Stimulated activated CD8-positive, alpha-beta memory T cell treated with anti-CD3 and anti-CD28 coated beads, Interleukin-7, amount 100 ng/mL, for 24 hours (primary cell): ENCODE measurements around the gene SLC31A2.

Experiments
- DNase-seq: peaks from one replicate; pipeline ENCODE4 v3.0.0-alpha.2; 2020; ENCODE audit warnings: low read depth

Gene SLC31A2

DNA sequence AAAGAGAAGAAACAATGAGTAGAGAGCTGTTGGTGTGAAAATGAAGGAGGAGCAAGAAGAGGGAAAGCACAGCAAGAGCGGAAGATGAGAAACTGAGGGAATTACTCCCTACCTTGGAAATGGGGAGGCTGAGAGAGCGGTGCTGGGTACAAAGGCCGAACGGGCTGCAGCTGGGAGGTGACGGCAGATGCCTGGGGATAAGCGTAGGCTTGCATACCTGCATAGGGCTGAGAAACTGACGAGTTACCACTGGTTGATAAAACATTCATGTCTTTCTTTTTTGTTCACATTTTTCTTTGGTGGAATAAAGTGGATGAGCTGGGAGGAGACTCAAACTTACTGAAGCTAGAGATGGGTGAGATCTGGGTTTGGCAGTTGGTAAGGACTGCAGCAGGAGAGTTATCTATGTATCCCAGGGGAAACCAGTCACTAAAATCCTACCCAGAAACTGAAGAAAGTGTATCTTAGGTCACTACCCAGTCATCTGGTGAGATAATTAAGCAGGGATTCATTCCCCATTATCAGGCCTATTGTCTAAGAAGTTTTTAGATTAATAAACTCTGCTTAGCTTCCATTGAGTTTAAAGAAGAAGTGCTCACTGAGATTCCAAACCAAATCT, 35.4 kb downstream of the SLC31A2 start:
- no peak for DNase-seq

DNA sequence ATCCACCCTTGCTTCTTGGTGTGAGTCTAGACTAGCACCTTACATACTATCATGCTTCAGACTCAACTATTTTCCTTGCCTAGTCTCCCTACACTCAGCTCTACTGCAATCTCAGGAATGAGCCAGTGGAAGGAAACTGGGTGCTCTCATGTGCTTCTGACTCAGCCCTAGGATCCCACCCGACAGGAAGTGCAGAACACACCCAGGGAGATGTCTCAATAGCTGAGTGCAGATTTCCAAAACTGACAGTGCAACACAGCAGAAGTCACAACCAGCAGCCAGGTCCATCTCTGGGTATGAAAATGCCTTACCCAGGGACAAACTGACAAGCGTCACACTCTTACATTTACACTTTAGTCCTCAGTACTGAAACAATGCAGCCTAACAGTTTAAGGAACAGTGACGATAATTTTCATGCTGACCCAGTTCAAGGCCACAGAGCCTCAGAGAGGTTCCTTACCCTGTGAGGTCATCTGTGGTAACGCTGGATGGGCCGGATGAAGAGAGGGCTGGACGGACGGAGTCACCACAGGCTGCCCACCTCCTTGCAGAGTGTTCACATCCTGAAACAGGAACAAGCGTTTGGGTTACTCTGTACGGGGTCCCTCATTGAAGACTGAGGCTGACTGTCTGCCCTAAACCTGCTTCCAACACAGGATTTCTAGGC, 37.3 kb downstream of the SLC31A2 start:
- no peak for DNase-seq

GRCh38 chr9:113192455-113192854, 41.6 kb downstream of the SLC31A2 start:
- no peak for DNase-seq

DNA sequence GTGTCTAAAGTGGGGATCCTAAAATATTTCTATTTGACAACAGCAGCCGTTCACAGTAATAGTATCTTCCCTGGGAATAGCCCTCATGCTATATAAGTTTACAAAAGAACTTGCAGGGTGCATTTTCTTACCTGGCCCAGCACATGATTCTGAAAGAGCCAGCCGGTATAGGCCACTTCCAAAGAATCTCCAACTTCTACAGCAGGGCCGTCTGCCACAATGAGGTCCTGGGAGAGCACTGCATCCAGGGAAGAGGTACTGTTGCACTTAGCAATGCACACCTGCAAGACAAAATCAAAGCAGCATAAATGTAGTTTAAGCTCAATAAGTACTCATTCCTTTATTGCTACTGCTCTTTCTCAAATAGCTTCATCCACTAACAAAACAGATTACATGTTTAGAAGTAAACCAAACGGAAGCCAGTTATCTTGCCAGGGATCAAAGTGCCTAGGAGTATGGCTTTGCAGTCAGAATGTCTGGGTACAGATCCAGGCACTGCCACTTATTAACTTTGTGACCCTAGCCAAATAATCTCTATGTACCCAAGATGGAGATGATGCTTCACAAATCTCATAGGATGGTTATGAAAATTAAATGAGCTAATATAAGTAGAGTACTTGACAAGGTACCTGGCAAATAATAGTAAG, 49.0 kb downstream of the SLC31A2 start:
- no peak for DNase-seq

DNA sequence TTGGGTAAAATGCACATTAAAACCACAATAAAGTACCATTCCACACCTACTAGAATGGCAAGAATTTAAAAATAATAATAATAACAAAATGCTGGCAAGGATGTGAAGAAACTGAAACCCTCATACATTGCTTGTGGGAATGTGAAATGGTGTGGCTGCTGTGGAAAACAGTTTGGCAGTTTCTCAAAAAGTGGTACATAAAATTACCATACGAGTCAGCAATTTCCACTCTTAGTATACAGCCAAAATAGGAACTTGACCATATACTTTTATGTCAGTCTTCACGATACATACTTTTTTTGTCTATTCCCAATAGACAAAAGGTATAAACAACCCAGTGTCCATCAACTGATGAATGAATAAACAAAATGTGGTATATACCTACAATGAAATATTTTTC, 54.6 kb downstream of the SLC31A2 start:
- no peak for DNase-seq

DNA sequence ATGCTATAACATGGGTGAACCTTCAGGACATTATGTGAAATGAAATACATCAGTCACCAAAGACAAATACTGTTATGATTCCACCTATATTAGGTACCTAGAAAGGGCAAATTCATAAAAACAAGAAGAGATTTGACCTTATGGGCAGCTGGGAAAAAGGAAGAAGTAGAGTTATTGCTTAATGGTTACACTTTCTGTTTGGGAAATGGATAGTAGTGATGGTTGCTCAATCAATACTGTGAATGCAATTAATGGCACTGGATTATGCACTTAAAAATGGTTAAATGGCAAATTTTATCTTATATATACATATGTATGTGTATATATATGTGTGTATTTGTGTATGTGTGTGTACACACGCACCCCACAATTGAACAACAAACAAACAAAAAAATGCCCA, 55.1 kb downstream of the SLC31A2 start:
- no peak for DNase-seq

- DNase-seq: no peak
Measured at GRCh38 chr9:113210815-113211214, 60.0 kb downstream of the SLC31A2 start.
